GM19468 (cell line): ENCODE data around the gene DOCK11.

Experiments used
- ATAC-seq: cut with Tn5 transposase; IDR thresholded peaks from one replicate; pipeline ENCODE4 v1.9.1; 2021; ENCODE audit warnings: mild to moderate bottlenecking, moderate library complexity, moderate number of reproducible peaks; ENCODE audit not compliant: unreplicated experiment; ENCODE audit errors: extremely low read depth

The DOCK11 gene

DNA sequence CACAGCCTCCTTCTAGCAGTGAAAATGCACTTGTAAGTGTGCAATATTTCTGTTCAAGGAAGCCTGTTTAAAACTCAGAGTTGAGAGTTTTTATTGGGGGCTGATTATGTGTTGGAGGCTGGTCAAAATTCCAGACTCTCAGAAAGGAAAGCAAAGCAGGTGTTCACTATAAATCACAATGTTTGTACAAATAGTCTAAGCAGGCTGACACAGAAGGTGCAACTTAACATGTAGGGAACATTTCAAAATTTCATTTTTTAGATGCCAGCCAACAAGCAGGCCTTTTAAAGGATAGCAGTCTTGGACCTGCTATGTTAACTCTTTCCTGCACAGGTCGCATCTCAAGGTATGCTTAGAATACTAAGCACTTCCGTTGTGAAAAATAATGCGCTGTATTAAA lies 119.5 kb downstream of the DOCK11 start:
- ATAC-seq = no peak

GRCh38 chrX:118621081-118621759 lies 125.6 kb downstream of the DOCK11 start:
- no peak for ATAC-seq

GRCh38 chrX:118623062-118623461 lies 127.4 kb downstream of the DOCK11 start:
- no peak for ATAC-seq

DNA sequence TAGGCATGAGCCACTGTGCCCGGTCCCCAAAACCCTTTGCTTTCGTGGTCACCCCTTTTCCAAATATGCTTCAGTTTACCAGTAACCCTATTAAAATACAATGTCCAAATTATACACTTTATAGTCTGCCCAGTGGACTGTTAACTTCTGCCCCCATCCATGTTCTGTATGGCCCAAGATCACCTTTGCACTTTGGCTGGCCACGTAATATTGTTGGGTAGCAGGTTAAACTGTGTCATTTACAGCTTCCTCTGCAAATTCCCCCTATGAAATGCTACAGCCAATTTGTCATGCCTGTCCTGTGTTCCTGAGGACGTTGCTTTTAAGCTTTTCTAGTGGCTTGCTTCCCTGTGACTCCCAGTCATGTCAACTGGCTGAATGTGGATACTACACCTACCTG lies 130.7 kb downstream of the DOCK11 start:
- ATAC-seq = no peak

GRCh38 chrX:118627084-118627758 lies 131.6 kb downstream of the DOCK11 start:
- no peak for ATAC-seq

DNA sequence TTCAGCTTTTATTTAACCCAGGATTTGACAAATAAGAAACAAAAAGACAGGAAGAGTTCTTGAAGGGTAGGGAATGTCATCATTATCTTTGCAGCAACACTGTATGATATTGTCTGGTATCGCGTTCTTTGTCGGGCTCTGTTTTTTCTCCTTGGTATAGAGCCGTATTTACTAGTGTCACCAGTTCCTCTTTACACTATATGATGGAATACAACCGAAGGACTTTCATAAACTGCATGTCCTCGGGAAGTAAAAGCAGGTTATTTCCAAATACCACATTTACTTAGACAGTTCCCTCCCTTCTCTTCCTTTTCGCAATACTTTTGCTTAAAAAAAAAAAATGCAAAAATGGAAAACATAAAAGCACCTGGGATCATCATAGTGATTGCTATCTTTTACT lies 135.2 kb downstream of the DOCK11 start:
- no peak for ATAC-seq

GRCh38 chrX:118631586-118631985 lies 136.0 kb downstream of the DOCK11 start:
- ATAC-seq = peak; percentile 16

DNA sequence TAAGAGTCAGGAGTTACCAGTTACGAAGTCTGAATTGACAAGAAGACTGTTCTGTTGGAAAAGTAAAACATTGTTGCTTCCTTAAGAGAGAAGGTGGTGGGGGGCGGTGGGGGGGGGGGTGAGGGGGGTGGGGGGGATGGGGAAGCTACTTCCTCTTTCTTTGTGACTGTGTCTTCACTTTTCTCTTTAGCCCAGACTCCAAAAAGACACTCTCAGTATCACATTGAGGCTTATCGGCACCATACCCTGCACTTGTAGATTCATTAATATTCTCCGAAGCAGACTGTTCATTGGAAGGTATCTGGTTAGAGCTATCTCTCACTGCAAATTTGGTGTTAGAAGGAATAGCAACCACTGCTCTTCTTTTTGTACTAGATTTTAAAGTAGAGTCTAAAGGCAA lies 137.2 kb downstream of the DOCK11 start:
- ATAC-seq = no peak

- no peak for ATAC-seq
Measured at GRCh38 chrX:118633530-118633929, 137.9 kb downstream of the DOCK11 start.

- no peak for ATAC-seq
Measured at GRCh38 chrX:118634336-118634735, 138.7 kb downstream of the DOCK11 start.

GRCh38 chrX:118637997-118638396 lies 142.4 kb downstream of the DOCK11 start:
- no peak for ATAC-seq

DNA sequence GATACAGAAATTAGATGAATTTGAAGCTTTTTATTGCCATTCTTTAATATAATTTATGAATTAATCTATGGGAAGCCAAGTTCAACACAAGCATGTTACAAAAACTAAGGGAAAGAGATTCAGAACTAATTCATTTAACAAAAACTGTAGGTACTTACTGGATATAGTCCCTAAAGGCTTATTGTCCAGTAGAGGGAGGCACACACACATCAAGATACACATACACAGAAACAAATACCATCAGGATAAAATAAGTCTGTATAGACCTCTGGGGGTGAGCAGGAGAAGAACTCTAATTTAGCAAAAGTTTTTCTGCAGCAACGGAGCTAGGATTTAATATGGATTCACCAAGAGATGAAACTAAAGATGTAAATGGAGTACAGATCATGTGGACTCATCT lies 148.8 kb downstream of the DOCK11 start:
- ATAC-seq = no peak

- ATAC-seq = no peak
Measured at GRCh38 chrX:118652717-118653116, 157.1 kb downstream of the DOCK11 start.

DNA sequence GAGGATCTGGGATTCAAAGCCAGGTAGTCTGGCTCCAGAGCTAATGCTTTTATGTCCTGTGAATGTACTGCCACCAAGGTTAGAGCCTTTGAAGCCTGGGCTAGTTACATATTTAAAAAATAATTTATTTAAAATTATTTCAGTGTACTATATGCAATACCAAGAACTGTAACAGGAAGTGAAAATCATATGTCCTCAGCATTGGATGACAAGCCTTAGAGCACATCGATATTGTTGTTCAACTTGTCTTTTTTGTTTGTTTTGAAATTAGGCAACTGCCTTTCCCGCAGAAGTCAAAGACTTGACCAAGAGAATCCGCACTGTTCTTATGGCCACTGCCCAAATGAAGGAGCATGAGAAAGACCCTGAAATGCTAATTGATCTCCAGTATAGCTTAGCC lies 158.7 kb downstream of the DOCK11 start:
- ATAC-seq = no peak

GRCh38 chrX:118655561-118656246 lies 160.1 kb downstream of the DOCK11 start:
- ATAC-seq = no peak

DNA sequence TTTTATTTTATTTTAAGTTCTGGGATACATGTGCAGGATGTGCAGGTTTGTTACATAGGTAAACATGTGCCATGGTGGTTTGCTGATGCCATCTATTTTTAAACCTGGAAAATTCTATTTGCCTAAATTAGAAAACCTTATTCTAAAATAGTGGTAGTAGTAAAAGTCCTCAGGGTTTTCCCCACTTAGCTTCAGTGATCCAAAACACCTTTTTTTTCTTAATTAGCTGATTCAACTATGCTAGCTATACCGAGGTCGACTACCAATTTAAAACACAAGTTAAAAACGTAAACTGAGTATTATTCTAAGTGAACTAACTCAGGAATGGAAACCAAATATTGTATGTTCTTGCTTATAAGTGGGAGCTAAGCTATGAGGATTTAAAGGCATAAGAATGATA lies 161.8 kb downstream of the DOCK11 start:
- ATAC-seq = no peak

- no peak for ATAC-seq
Measured at GRCh38 chrX:118660085-118660484, 164.5 kb downstream of the DOCK11 start.

DNA sequence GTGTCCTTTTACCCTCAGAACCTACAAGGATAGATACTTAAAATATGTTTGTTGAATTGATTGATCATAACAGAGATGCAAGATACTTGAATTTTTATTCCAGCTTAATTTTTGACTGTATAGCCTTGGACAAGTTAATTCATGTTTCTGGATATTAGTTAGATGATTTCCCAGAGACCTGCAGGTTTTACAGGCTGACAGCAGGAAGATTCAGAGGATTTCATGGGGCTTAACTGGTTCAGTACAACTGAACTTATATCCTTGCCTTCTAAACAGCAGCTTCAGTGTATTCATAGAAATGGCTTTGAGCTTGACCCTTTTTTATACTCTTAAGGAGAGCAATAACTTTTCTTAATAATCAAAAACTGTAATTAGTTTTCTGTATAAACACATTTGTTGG lies 169.6 kb downstream of the DOCK11 start:
- ATAC-seq = no peak

- ATAC-seq = no peak
Measured at GRCh38 chrX:118666521-118666920, 170.9 kb downstream of the DOCK11 start.

DNA sequence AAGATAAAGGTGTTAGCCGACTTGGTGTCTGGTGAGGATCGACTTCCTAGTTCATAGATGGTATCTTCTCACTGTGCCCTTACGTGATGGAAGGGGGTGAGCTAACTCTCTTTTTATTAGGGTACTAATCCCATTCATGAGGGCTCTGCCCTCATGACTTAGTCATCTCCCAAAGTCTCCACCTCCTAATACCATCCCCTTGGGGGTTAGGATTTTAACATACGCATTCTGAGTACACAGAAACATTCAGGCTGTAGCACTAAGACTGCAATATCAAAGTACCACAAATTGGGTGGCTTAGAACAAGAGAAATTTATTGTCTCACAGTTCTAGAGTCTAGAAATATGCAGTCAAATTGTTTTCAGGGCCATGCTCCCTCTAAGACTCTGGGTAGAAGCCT lies 173.8 kb downstream of the DOCK11 start:
- ATAC-seq = no peak

GRCh38 chrX:118675326-118675965 lies 179.8 kb downstream of the DOCK11 start:
- ATAC-seq = no peak
